MCF 10A (cell line): ENCODE results near the gene PLEKHG3. TPM values are rescaled to one million over a fixed set of nuclear protein-coding genes. Genes with fewer than 3 reads are reported as not detected.
A peak's percentile ranks its signal among the peaks of the same experiment; 100 is the strongest.

Experiments used
- BruUV-seq: library from RNA; stranded (reverse); fragments of 400-500 nt; replicated peaks from 2 replicates; lab custom pipeline; 2021; lab: Mats Ljungman, UMichigan
- CTCF ChIA-PET: fragments of 300-600 bp; sonication (Branson Sonifier 250); formaldehyde crosslinking; extraction: SDS; loops from one replicate; lab custom pipeline; 2021; ENCODE audit warnings: antibody characterized with exemption, inconsistent platforms; lab: Yijun Ruan, JAX
- POLR2A ChIA-PET: fragments of 300-600, 350-650 bp; sonication (Branson Sonifier 250); formaldehyde crosslinking; extraction: SDS; loops from one replicate; lab custom pipeline; 2020; ENCODE audit warnings: antibody characterized with exemption, inconsistent platforms; lab: Yijun Ruan, JAX
- DNase-seq: peaks from one replicate; pipeline ENCODE4 v3.0.0-alpha.2; 2018; ENCODE audit not compliant: unreplicated experiment
- H3K27ac Mint-ChIP-seq: one replicate; pipeline ENCODE4 v1.8.0; 2022; ENCODE audit warnings: mild to moderate bottlenecking, low read depth, mixed read lengths; ENCODE audit not compliant: unreplicated experiment
- H3K27me3 Mint-ChIP-seq: one replicate; pipeline ENCODE4 v1.8.0; 2022; ENCODE audit warnings: mixed read lengths; ENCODE audit not compliant: insufficient read depth, unreplicated experiment
- H3K36me3 Mint-ChIP-seq: one replicate; pipeline ENCODE4 v1.8.0; 2022; ENCODE audit warnings: mild to moderate bottlenecking, moderate library complexity, mixed read lengths; ENCODE audit not compliant: insufficient read depth, unreplicated experiment
- H3K4me1 Mint-ChIP-seq: one replicate; pipeline ENCODE4 v1.8.0; 2022; ENCODE audit warnings: mixed read lengths; ENCODE audit not compliant: insufficient read depth, unreplicated experiment
- H3K4me3 Mint-ChIP-seq: one replicate; pipeline ENCODE4 v1.8.0; 2022; ENCODE audit warnings: mild to moderate bottlenecking, moderate library complexity, mixed read lengths; ENCODE audit not compliant: unreplicated experiment
- H3K9me3 Mint-ChIP-seq: one replicate; pipeline ENCODE4 v1.8.0; 2022; ENCODE audit warnings: mixed read lengths; ENCODE audit not compliant: unreplicated experiment
- CTCF ChIP-seq: fragments of 200-600 bp; IDR thresholded peaks from one replicate; pipeline ENCODE4 v1.8.0; 2022; ENCODE audit warnings: antibody characterized with exemption, mild to moderate bottlenecking; ENCODE audit not compliant: unreplicated experiment
- intact Hi-C: fragments of 100-400 bp; cut with micrococcal nuclease; formaldehyde crosslinking; loops from 2 replicates; pipeline ENCODE4 v1.14.1; 2022
- total RNA-seq: library from RNA; stranded (reverse); gene quantifications from 2 replicates; pipeline ENCODE4 v1.2.3, GENCODE V29; 2022

PLEKHG3 gene
- total RNA-seq, 1 experiment from 2014 or later: 72.8 TPM

GRCh38 chr14:64760146-64760755, 56.0 kb downstream of the PLEKHG3 start:
- Mint-ChIP-seq H3K4me1 (peaks cover 85% of the 10 kb centered on the region), H3K9me3 (no peaks in the 10 kb centered on the region), H3K27me3 (no peaks in the 10 kb centered on the region), H3K27ac (peak overlapping the region; percentile 40), H3K36me3 (peaks cover 4% of the 10 kb centered on the region), H3K4me3 (peak overlapping the region; percentile 35)
- CTCF ChIA-PET: interaction anchor here (0.5 to 5.5 kb wide), 17 partner anchors 22 to 759 kb away, joined by 3 to 68 read pairs (median 3); no protein-coding TSS in a partner anchor
- TF ChIP-seq CTCF: peak; percentile 69
- POLR2A ChIA-PET: interaction anchor here (0.8 to 2.7 kb wide), 9 partner anchors 10 to 259 kb away, joined by 3 to 48 read pairs (median 11); partner anchors contain the start of genes PLEKHG3 and ZBTB25
- BruUV-seq: no TSS peak
- DNase-seq: peak; percentile 69
- intact Hi-C loops: loop anchor here (5.0 kb wide), 2 partner anchors 132 to 258 kb away; partner anchors contain the start of genes ZBTB1 and ZBTB25

GRCh38 chr14:64760916-64761315, 56.7 kb downstream of the PLEKHG3 start:
- peaks cover 4% of the 10 kb centered on the region for H3K36me3 Mint-ChIP-seq
- TF ChIP-seq CTCF: no peak
- no peak overlapping the region for H3K27ac Mint-ChIP-seq
- no TSS peak for BruUV-seq
- intact Hi-C loops: loop anchor here (5.0 kb wide), 2 partner anchors 131 to 259 kb away; partner anchors contain the start of genes ZBTB1 and ZBTB25
- H3K4me1 Mint-ChIP-seq: peaks cover 83% of the 10 kb centered on the region
- CTCF ChIA-PET: interaction anchor here (0.6 to 5.5 kb wide), 15 partner anchors 11 to 420 kb away, joined by 3 to 68 read pairs (median 4); no protein-coding TSS in a partner anchor
- H3K27me3 Mint-ChIP-seq: no peaks in the 10 kb centered on the region
- POLR2A ChIA-PET: interaction anchor here (0.7 to 2.7 kb wide), 15 partner anchors 14 to 259 kb away, joined by 3 to 48 read pairs (median 7); partner anchors contain the start of genes CHURC1 and PLEKHG3
- H3K4me3 Mint-ChIP-seq: no peak overlapping the region
- no peaks in the 10 kb centered on the region for H3K9me3 Mint-ChIP-seq
- DNase-seq: no peak

- Mint-ChIP-seq H3K36me3 (peaks cover 4% of the 10 kb centered on the region), H3K27me3 (no peaks in the 10 kb centered on the region), H3K27ac (peak overlapping the region; percentile 55), H3K9me3 (no peaks in the 10 kb centered on the region), H3K4me1 (peaks cover 83% of the 10 kb centered on the region), H3K4me3 (peak overlapping the region; percentile 30)
- TF ChIP-seq CTCF: peak; percentile 28
- DNase-seq: no peak
- CTCF ChIA-PET: interaction anchor here (0.6 to 5.5 kb wide), 22 partner anchors 10 to 420 kb away, joined by 3 to 68 read pairs (median 3); partner anchors contain the start of gene HSPA2
- POLR2A ChIA-PET: interaction anchor here (0.7 to 2.7 kb wide), 32 partner anchors 13 to 259 kb away, joined by 3 to 48 read pairs (median 4); partner anchors contain the start of genes CHURC1, HSPA2, PLEKHG3 and ZBTB1
- BruUV-seq: no TSS peak
- intact Hi-C loops: loop anchor here (1.0 to 5.0 kb wide), 4 partner anchors 55 to 259 kb away; partner anchors contain the start of genes ZBTB1 and ZBTB25
Observed at GRCh38 chr14:64761441-64762043, 57.3 kb downstream of the PLEKHG3 start.
